OCI-LY7 (cell line): ENCODE results near the gene PEX11B. TPM values are rescaled to one million over a fixed set of nuclear protein-coding genes. Genes with fewer than 3 reads are reported as not detected.
A peak's percentile ranks its signal among the peaks of the same experiment; 100 is the strongest.

Experiments
- BruUV-seq: library from RNA; stranded (reverse); fragments of 400-500 nt; replicated peaks from 2 replicates; lab custom pipeline; 2021; lab: Mats Ljungman, UMichigan
- CTCF ChIA-PET: fragments of 300-600 bp; sonication (Branson Sonifier 250); formaldehyde crosslinking; loops from one replicate; lab custom pipeline; 2022; ENCODE audit warnings: antibody characterized with exemption; ENCODE audit not compliant: unreplicated experiment; lab: Charles Lee
- POLR2A ChIA-PET: fragments of 300-600 bp; sonication (Branson Sonifier 250); formaldehyde crosslinking; loops from one replicate; lab custom pipeline; 2022; ENCODE audit warnings: antibody characterized with exemption; lab: Charles Lee
- DNase-seq: peaks from one replicate; pipeline ENCODE4 v3.0.0-alpha.2; 2015; ENCODE audit warnings: low spot score
- H2AFZ ChIP-seq: fragments of 200-600 bp; sonication (generic), shearing (Covaris generic); 2 replicates; pipeline ENCODE4 v1.6.1; 2014; ENCODE audit warnings: mild to moderate bottlenecking, antibody characterized with exemption, low read length, moderate library complexity
- H3K27ac ChIP-seq: fragments of 200-600 bp; sonication (generic); 2 replicates; pipeline ENCODE4 v1.5.1; 2014; ENCODE audit warnings: mixed run types, low read depth, mild to moderate bottlenecking, moderate library complexity, low read length, inconsistent platforms; ENCODE audit not compliant: poor library complexity, severe bottlenecking
- H3K36me3 ChIP-seq: fragments of 200-600 bp; sonication (generic); 2 replicates; pipeline ENCODE4 v1.6.1; 2014; ENCODE audit warnings: mild to moderate bottlenecking, antibody characterized with exemption, low read length, moderate library complexity, mixed read lengths; ENCODE audit not compliant: insufficient read depth
- H3K4me1 ChIP-seq: fragments of 200-600 bp; sonication (generic); 2 replicates; pipeline ENCODE4 v1.5.1; 2014; ENCODE audit warnings: mild to moderate bottlenecking, low read length; ENCODE audit not compliant: insufficient read depth, poor library complexity, severe bottlenecking
- H3K4me2 ChIP-seq: fragments of 200-600 bp; sonication (generic); 2 replicates; pipeline ENCODE4 v1.6.1; 2014; ENCODE audit warnings: mild to moderate bottlenecking, low read length
- H3K4me3 ChIP-seq: fragments of 200-600 bp; sonication (generic); 2 replicates; pipeline ENCODE4 v1.5.1; 2014; ENCODE audit warnings: mild to moderate bottlenecking, low read depth, low read length; ENCODE audit not compliant: poor library complexity, severe bottlenecking
- H3K79me2 ChIP-seq: fragments of 200-600 bp; sonication (generic); 2 replicates; pipeline ENCODE4 v1.6.1; 2016; ENCODE audit warnings: low read depth, mild to moderate bottlenecking, low read length, moderate library complexity, mixed read lengths; ENCODE audit not compliant: insufficient read depth
- H3K9me2 ChIP-seq: fragments of 200-600 bp; sonication (generic); 2 replicates; pipeline ENCODE4 v1.6.1; 2016; ENCODE audit warnings: mild to moderate bottlenecking, low read length, mixed read lengths; ENCODE audit not compliant: insufficient read depth
- H3K9me3 ChIP-seq: fragments of 200-600 bp; sonication (generic); 2 replicates; pipeline ENCODE4 v1.6.1; 2014; ENCODE audit warnings: mild to moderate bottlenecking, mixed run types, low read length, mixed read lengths
- H4K20me1 ChIP-seq: fragments of 200-600 bp; sonication (generic); 2 replicates; pipeline ENCODE4 v1.6.1; 2014; ENCODE audit warnings: mild to moderate bottlenecking, antibody characterized with exemption, low read length, moderate library complexity, mixed read lengths; ENCODE audit not compliant: insufficient read depth
- EZH2phosphoT487 ChIP-seq: fragments of 200-600 bp; sonication (generic); IDR thresholded peaks from 2 replicates; pipeline ENCODE4 v1.6.1; 2018; ENCODE audit warnings: low read depth, borderline replicate concordance, mild to moderate bottlenecking, mixed run types, antibody characterized with exemption, low read length, moderate library complexity, mixed read lengths
- intact Hi-C: fragments of 100-400 bp; cut with micrococcal nuclease; formaldehyde crosslinking; loops from one replicate; pipeline ENCODE4 v1.10.0; 2022; ENCODE audit not compliant: unreplicated experiment
- total RNA-seq, 2 experiments: library from RNA; depleted of rRNA in 1 of 2; stranded (reverse); fragments of >200 nt in 1 of 2; shearing (Covaris generic) in 1 of 2; gene quantifications; 2 replicates each; pipeline ENCODE4 v1.2.3, GENCODE V29; 2014 to 2022
- TF ChIP-seq, protein P1 (sequence below): fragments of 200-600 bp; sonication (generic); conservative IDR thresholded peaks from 2 replicates; pipeline ENCODE4 v1.5.1; 2014; ENCODE audit warnings: mild to moderate bottlenecking, antibody characterized with exemption, low read length, moderate library complexity, mixed read lengths

PEX11B gene
- total RNA-seq, 2 experiments from 2014 or later = 18.2 to 32.9 TPM

DNA sequence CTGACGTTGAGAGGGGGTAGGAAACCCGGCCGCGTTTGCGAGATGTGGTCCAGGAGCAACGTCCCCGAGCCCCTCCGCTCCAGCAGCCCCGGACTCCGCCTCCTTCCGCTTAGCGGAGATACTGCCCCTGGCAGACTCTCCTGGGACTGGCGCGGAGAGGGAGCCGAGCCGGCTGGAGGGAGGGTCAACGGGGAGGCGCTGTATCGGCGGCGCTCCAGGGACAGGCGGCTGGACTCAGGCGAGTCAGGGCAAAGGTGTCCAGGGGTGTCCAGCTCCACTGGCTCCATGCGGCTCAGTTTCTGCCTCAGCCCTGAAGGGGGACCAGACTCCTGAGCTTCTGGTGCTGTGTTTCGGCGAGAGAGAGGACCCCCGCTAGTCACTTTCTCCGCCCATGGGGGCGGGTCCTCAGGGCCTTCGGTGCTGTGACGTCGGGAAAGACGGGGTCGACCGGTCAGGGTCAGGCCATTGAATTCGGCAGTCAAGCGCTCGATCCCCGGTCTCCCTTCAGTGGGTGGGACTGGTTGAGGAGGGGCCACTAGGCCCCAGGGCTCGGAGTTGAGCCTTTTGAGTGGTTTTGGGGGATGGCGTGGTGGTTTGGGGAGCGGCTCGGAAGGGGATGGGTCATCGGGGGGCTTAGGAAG, 42.1 kb upstream of the PEX11B start:
- intact Hi-C loops = no loop called here
- Histone ChIP-seq H2AFZ (peak overlapping the region; percentile 9; the same call in 1 of the 2 replicates), H3K9me3 (no peaks in the 10 kb centered on the region), H3K79me2 (peaks cover 21% of the 10 kb centered on the region; the same call in 1 of the 2 replicates), H3K4me2 (peak overlapping the region; percentile 96), H3K27ac (no peak overlapping the region), H3K4me1 (peaks cover 79% of the 10 kb centered on the region), H3K4me3 (peak overlapping the region; percentile 75), H3K36me3 (no peaks in the 10 kb centered on the region), H4K20me1 (peaks cover 3% of the 10 kb centered on the region; the same call in 1 of the 2 replicates), H3K9me2 (no peaks in the 10 kb centered on the region)
- TF ChIP-seq, protein P1, sequence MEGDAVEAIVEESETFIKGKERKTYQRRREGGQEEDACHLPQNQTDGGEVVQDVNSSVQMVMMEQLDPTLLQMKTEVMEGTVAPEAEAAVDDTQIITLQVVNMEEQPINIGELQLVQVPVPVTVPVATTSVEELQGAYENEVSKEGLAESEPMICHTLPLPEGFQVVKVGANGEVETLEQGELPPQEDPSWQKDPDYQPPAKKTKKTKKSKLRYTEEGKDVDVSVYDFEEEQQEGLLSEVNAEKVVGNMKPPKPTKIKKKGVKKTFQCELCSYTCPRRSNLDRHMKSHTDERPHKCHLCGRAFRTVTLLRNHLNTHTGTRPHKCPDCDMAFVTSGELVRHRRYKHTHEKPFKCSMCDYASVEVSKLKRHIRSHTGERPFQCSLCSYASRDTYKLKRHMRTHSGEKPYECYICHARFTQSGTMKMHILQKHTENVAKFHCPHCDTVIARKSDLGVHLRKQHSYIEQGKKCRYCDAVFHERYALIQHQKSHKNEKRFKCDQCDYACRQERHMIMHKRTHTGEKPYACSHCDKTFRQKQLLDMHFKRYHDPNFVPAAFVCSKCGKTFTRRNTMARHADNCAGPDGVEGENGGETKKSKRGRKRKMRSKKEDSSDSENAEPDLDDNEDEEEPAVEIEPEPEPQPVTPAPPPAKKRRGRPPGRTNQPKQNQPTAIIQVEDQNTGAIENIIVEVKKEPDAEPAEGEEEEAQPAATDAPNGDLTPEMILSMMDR = no peak
- TF ChIP-seq EZH2phosphoT487 = no peak
- ChIA-PET CTCF (no interaction called here), POLR2A (interaction anchor here (0.5 kb wide), 1 partner anchor 36 kb away, joined by 3 read pairs; the partner anchor contains the start of gene TXNIP)
- BruUV-seq = no TSS peak
- no peak for DNase-seq

DNA sequence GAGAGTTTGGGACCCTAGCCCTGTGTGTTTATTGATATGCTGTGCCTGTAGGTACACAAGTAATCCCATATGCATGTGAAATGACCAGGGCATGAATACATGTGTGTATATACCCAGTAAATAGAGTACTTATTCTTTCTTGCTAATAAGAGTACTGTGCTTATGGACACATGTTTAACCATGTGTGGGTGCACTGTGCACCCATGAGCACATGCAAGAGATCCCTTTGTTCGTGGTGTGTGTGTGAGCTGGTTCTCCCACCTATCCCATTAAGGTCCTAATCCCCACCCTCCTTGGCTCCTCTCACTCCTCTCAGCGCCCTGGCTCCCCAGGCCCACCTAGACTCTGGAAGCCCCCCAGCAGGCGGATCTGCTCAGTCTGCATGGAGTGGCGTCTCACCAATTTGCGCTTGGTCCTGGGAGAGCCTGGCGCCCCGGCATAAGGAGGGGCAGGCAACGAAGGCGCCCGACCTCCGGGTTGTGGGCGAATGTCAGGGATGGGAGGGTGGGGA, 41.5 kb upstream of the PEX11B start:
- BruUV-seq = no TSS peak
- H3K4me3 ChIP-seq = no peak overlapping the region
- intact Hi-C loops = loop anchor here (2.0 kb wide), 1 partner anchor 101 kb away; the partner anchor contains the start of gene PIAS3
- peaks cover 3% of the 10 kb centered on the region; the same call in 1 of the 2 replicates for H4K20me1 ChIP-seq
- no peaks in the 10 kb centered on the region for H3K9me3 ChIP-seq
- H3K27ac ChIP-seq = no peak overlapping the region
- H3K36me3 ChIP-seq = no peaks in the 10 kb centered on the region
- peaks cover 27% of the 10 kb centered on the region; the same call in 1 of the 2 replicates for H3K79me2 ChIP-seq
- H3K4me1 ChIP-seq = peaks cover 78% of the 10 kb centered on the region
- no peaks in the 10 kb centered on the region for H3K9me2 ChIP-seq
- no peak overlapping the region for H2AFZ ChIP-seq
- CTCF ChIA-PET = no interaction called here
- no peak for DNase-seq
- POLR2A ChIA-PET = interaction anchor here (0.5 kb wide), 1 partner anchor 36 kb away, joined by 3 read pairs; the partner anchor contains the start of gene TXNIP
- 0 out of 2 replicates have a peak overlapping the region, but pooled peaks have one; percentile 94 for H3K4me2 ChIP-seq
- TF ChIP-seq, protein P1 = no peak
- TF ChIP-seq EZH2phosphoT487 = no peak
